RWPE1 (cell line): ENCODE data around the gene MRTO4.
A peak's percentile ranks its signal among the peaks of the same experiment; 100 is the strongest.

Experiments
- CTCF ChIA-PET: fragments of 350-600 bp; sonication (Branson Sonifier 250); formaldehyde crosslinking; extraction: SDS; loops from one replicate; lab custom pipeline; 2021; lab: Yijun Ruan, JAX
- POLR2A ChIA-PET: fragments of 400-600 bp; formaldehyde crosslinking; extraction: SDS; loops from one replicate; lab custom pipeline; 2020; ENCODE audit warnings: antibody characterized with exemption; ENCODE audit not compliant: low non-redundant PET; lab: Yijun Ruan, JAX
- DNase-seq: peaks from one replicate; pipeline ENCODE4 v3.0.0; 2012; ENCODE audit warnings: low spot score
- H3K27ac ChIP-seq: fragments of 450-650 bp; 2 replicates; pipeline ENCODE4 v1.5.1; 2017
- TF ChIP-seq, protein P1 (sequence below): fragments of 450-650 bp; conservative IDR thresholded peaks from 2 replicates; pipeline ENCODE4 v1.5.1; 2017; ENCODE audit warnings: low read depth, mild to moderate bottlenecking

Gene MRTO4

DNA sequence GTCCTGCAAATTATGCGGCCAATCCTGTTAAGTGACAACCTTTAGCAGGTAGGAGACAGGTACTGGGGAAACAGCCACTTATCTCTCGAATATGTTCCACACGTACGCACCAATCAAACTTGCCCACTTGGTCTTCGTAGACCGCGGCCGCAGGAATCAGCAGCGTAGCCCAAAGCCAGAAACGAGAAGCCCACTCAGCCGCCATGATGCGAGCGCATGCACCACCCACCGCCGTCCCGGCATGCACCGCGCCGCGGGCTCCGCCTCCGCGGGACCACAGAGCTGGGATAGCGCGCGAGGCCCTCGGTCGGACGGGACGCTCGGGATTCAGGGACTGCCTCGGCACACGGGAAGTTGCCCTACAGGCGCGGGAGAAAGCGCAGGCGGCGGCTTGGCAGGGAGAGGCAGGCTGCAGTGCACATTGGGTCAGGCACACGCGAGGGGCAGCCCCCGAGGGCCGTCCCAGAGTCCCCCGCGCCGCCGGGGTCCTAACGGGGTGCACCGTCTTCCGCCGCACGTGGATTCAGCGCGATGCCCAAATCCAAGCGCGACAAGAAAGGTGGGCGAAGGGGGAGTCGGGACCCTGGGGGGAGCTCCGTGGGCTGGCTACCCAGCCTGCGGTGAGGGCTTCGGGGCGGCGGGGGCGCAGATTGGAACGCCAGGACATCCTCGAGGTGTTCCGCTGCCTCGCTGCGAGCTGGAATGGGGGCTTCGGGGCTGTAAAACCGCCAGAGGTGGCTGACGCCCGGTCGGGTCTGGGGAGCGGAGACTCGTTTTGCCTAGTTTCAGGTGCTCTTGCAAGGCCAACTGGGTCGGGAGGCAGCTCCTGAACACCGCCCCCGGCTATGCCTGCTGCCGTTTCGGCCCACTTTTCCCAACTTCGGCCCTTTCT is at the start of gene MRTO4, which contains the start of gene EMC1:
TSS of gene MRTO4 (plus strand) at position 501 of the 892 bp plus-strand sequence. CDS start at position 532, 31 bp downstream.
TSS of gene EMC1 (minus strand) at position 220 of the 892 bp plus-strand sequence. CDS start at position 205, 15 bp downstream.
- TF ChIP-seq, protein P1, sequence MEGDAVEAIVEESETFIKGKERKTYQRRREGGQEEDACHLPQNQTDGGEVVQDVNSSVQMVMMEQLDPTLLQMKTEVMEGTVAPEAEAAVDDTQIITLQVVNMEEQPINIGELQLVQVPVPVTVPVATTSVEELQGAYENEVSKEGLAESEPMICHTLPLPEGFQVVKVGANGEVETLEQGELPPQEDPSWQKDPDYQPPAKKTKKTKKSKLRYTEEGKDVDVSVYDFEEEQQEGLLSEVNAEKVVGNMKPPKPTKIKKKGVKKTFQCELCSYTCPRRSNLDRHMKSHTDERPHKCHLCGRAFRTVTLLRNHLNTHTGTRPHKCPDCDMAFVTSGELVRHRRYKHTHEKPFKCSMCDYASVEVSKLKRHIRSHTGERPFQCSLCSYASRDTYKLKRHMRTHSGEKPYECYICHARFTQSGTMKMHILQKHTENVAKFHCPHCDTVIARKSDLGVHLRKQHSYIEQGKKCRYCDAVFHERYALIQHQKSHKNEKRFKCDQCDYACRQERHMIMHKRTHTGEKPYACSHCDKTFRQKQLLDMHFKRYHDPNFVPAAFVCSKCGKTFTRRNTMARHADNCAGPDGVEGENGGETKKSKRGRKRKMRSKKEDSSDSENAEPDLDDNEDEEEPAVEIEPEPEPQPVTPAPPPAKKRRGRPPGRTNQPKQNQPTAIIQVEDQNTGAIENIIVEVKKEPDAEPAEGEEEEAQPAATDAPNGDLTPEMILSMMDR, result no peak
- POLR2A ChIA-PET, result interaction anchor here (0.6 to 1.0 kb wide), 3 partner anchors 12 to 104 kb away, joined by 3 to 4 read pairs (median 3); partner anchors contain the start of genes AKR7A2 and SLC66A1
- CTCF ChIA-PET, result interaction anchor here (0.7 kb wide), 1 partner anchor 90 kb away, joined by 4 read pairs; no protein-coding TSS in a partner anchor

DNA sequence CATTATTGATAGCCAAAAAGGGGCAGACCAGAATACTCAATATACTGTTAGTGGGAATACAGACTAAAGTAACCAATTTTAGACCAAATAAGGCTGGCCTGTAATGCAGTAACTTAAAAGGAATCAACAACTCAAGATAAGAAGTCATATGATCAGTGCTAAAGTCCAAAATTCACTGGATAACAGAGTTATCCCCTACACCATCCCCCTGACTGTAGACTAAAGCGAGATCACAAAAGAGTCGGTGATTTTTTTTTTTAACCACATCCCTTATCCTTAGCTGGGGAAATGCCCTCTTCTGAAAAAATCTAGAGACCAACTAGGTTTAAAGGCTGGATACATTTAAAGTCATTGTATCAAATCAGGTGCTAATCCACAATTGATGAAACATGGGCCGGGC is 49.2 kb upstream of the MRTO4 start:
- no peak for DNase-seq
- no peak overlapping the region for H3K27ac ChIP-seq
- POLR2A ChIA-PET, result no interaction called here
- TF ChIP-seq, protein P1, result no peak
- CTCF ChIA-PET, result no interaction called here

More for the DNA sequence above, at the start of gene MRTO4, which contains the start of gene EMC1:
- peak; percentile 90 for DNase-seq
- peak within 1 kb of the TSS; percentile 97 for H3K27ac ChIP-seq

DNA sequence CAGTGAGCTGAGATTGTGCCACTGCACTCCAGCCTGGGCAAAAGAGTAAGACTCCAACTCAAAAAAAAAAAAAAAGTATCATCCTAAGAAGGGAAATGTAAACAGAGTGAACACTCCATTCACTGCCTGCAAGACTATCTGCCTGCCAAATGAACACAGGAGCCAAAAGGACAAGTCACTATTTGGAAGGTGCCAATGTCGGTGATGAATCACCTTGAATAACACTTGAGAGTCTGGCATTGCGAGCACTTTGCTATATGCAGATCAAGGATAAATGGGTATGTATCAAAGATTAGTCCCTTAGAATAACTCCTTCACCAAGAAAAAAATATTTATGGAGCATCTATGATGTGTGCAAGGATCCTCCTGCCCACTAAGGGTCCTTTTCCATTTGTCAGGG is 48.2 kb upstream of the MRTO4 start:
- TF ChIP-seq, protein P1, result no peak
- ChIA-PET CTCF (no interaction called here), POLR2A (no interaction called here)
- peak overlapping the region; percentile 59 for H3K27ac ChIP-seq
- peak; percentile 60 for DNase-seq

DNA sequence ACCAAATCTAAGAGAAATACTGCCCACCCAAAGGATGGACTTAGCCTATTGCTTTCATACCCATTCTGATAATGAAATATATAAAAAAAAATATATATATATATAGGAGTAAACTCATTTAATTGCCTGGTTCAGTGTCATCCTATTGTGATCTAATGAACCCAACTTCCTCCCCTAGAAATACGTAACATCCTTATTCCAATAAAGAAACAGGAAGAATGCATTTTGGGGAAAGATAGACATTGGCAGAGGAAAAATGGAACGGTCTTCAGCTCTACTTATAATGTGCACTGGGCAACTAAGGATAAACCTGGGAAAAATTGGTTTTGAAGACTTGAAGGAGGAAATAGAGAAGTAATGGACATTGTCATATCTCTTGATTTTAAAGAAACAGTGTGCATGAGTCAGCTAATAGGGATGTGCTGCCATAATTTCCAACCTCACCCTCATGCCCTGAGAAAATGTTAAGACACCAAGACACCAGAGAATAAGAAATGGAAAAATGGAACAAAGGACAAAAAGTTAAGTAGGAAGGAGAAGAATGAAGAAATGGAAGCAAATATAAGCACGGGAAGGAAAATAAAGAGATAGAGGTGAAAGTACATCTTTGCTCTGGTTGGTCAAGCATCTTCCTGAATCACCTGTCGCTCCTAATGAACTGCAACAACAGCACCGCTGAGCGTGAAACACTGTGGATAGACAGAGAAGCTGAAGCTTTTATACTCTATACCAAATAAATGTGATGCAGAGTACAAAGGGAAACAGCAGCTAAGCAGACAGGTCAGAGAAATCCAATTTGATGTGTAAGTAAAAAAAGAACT is 46.9 kb upstream of the MRTO4 start:
- CTCF ChIA-PET, result interaction anchor here (0.6 to 0.8 kb wide), 3 partner anchors 52 to 253 kb away, joined by 3 to 10 read pairs (median 3); no protein-coding TSS in a partner anchor
- no peak for DNase-seq
- POLR2A ChIA-PET, result no interaction called here
- TF ChIP-seq, protein P1, result no peak
- H3K27ac ChIP-seq, result no peak overlapping the region

DNA sequence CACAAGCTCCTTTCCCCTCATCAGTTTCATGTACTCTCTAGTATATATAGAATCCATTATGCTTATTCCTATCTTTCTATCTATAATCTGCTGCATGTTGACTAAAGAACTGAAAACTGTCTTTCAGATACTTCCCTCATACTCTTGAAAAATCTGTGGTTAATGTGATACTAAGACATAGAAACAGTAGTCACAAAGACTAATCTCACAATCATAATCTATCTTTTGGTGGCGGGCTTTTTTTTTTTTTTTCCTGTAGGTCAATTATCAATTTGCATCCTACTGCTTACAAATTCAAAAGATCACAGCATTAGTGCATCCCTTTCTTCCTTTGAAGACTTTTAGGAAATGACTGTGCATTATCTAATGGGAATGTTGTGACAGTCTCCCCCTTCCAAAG is 46.2 kb upstream of the MRTO4 start:
- TF ChIP-seq, protein P1, result no peak
- no peak for DNase-seq
- CTCF ChIA-PET, result interaction anchor here (0.5 to 0.8 kb wide), 2 partner anchors 254 to 321 kb away, joined by 3 to 10 read pairs; no protein-coding TSS in a partner anchor
- POLR2A ChIA-PET, result no interaction called here
- no peak overlapping the region for H3K27ac ChIP-seq

DNA sequence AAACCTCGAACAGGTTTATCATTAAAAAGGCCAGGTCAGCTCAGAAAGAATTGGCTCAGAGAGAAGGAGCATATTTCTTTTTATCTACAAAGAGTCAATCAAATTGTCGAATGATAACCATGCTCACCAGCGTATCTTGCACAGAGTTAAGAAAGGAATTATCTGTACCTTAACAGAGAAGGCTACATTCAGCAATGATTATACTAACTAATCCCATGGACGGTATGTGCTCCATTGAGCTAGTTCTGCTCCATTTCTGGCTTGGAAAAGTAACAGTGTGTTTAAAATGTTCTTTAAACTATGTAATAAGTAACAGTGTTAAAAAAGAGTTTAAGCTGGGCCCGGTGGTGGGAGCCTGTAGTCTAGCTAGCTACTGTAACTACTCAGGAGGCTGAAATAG is 45.8 kb upstream of the MRTO4 start:
- H3K27ac ChIP-seq, result no peak overlapping the region
- TF ChIP-seq, protein P1, result no peak
- no peak for DNase-seq
- ChIA-PET CTCF (interaction anchor here (0.5 kb wide), 1 partner anchor 321 kb away, joined by 3 read pairs; no protein-coding TSS in a partner anchor), POLR2A (no interaction called here)
